SU-DHL-6 (cell line): ENCODE measurements around the gene TTLL11.

ENCODE experiments used
- H2AFZ ChIP-seq: fragments of 200-600 bp; sonication (generic); 2 replicates; pipeline ENCODE4 v1.6.1; 2014; ENCODE audit warnings: low read depth, mild to moderate bottlenecking, moderate library complexity, mixed read lengths, antibody characterized with exemption, low read length; ENCODE audit not compliant: severe bottlenecking
- H3F3A ChIP-seq: fragments of 200-600 bp; shearing (Covaris generic); 2 replicates; pipeline ENCODE4 v1.6.0; 2016; ENCODE audit warnings: antibody characterized with exemption, mild to moderate bottlenecking; ENCODE audit not compliant: insufficient read depth
- H3K27ac ChIP-seq: fragments of 200-600 bp; sonication (generic); 2 replicates; pipeline ENCODE4 v1.5.1; 2016; ENCODE audit warnings: low read depth, mild to moderate bottlenecking, low read length, moderate library complexity, mixed read lengths
- H3K27me3 ChIP-seq: fragments of 200-600 bp; sonication (generic), shearing (Covaris generic); 2 replicates; pipeline ENCODE4 v1.6.0; 2014; ENCODE audit warnings: mild to moderate bottlenecking, low read length
- H3K36me3 ChIP-seq: fragments of 200-600 bp; sonication (generic); 2 replicates; pipeline ENCODE4 v1.6.1; 2014; ENCODE audit warnings: mild to moderate bottlenecking, low read length, mixed read lengths
- H3K4me2 ChIP-seq: fragments of 300-600, 200-600 bp; shearing (Covaris generic), sonication (generic); 2 replicates; pipeline ENCODE4 v1.6.0; 2014; ENCODE audit warnings: low read length, low read depth, mild to moderate bottlenecking; ENCODE audit not compliant: poor library complexity, severe bottlenecking
- H3K4me3 ChIP-seq: fragments of 200-600 bp; sonication (generic); 2 replicates; pipeline ENCODE4 v1.5.1; 2014; ENCODE audit warnings: antibody characterized with exemption, low read length, mild to moderate bottlenecking, mixed read lengths; ENCODE audit not compliant: insufficient read depth, poor library complexity, severe bottlenecking
- H3K79me2 ChIP-seq: fragments of 200-600 bp; sonication (generic); 2 replicates; pipeline ENCODE4 v1.6.1; 2014; ENCODE audit warnings: mild to moderate bottlenecking, low read length, moderate library complexity; ENCODE audit not compliant: insufficient read depth
- H3K9ac ChIP-seq: fragments of 200-600 bp; sonication (generic); 2 replicates; pipeline ENCODE4 v1.7.0; 2014; ENCODE audit warnings: mild to moderate bottlenecking, low read length
- H3K9me2 ChIP-seq: fragments of 200-600 bp; sonication (generic); replicated peaks from 2 replicates; pipeline ENCODE4 v1.6.1; 2014; ENCODE audit warnings: low read length; ENCODE audit not compliant: insufficient read depth
- H3K9me3 ChIP-seq: fragments of 200-600 bp; sonication (generic); 2 replicates; pipeline ENCODE4 v1.6.1; 2014; ENCODE audit warnings: low read length, mixed read lengths; ENCODE audit not compliant: insufficient read depth
- H4K20me1 ChIP-seq: fragments of 200-600 bp; sonication (generic); 2 replicates; pipeline ENCODE4 v1.6.1; 2014; ENCODE audit warnings: low read depth, mild to moderate bottlenecking, antibody characterized with exemption, low read length, moderate library complexity, mixed read lengths
- EZH2phosphoT487 ChIP-seq: fragments of 200-600 bp; sonication (generic), shearing (Covaris generic); conservative IDR thresholded peaks from 2 replicates; pipeline ENCODE4 v1.6.1; 2018; ENCODE audit warnings: mild to moderate bottlenecking, antibody characterized with exemption, low read length, moderate library complexity, mixed read lengths
- TF ChIP-seq, protein P1 (sequence below): fragments of 200-600 bp; sonication (generic); IDR thresholded peaks from one replicate; pipeline ENCODE4 v1.5.1; 2017; ENCODE audit warnings: antibody characterized with exemption, mild to moderate bottlenecking, low read length, moderate library complexity; ENCODE audit not compliant: insufficient read depth, poor library complexity, severe bottlenecking

The TTLL11 gene

DNA sequence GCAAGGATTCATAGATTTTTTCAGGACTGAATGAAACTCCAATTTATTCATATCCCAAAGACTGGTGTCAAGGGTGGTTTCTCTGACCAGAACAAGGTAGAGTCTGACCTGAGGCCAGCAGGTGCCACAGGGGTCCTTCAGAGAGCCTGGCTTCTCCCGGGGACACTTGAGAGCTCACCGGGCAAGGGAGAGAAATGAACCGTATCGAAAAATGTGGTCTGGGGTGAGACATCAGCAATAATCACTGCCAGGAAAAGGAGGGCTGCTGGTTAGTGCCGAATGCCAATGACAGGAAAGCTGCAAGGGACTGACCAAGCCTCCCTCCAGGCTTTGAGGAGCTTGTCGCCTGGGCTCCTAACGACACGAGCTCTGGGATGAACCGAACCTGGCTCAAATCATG is 142.7 kb downstream of the TTLL11 start:
- no peaks in the 10 kb centered on the region for H3K9me2 ChIP-seq
- no peak overlapping the region for H3K4me2 ChIP-seq
- no peak overlapping the region for H3K4me3 ChIP-seq
- no peak overlapping the region for H3K9ac ChIP-seq
- TF ChIP-seq, protein P1, sequence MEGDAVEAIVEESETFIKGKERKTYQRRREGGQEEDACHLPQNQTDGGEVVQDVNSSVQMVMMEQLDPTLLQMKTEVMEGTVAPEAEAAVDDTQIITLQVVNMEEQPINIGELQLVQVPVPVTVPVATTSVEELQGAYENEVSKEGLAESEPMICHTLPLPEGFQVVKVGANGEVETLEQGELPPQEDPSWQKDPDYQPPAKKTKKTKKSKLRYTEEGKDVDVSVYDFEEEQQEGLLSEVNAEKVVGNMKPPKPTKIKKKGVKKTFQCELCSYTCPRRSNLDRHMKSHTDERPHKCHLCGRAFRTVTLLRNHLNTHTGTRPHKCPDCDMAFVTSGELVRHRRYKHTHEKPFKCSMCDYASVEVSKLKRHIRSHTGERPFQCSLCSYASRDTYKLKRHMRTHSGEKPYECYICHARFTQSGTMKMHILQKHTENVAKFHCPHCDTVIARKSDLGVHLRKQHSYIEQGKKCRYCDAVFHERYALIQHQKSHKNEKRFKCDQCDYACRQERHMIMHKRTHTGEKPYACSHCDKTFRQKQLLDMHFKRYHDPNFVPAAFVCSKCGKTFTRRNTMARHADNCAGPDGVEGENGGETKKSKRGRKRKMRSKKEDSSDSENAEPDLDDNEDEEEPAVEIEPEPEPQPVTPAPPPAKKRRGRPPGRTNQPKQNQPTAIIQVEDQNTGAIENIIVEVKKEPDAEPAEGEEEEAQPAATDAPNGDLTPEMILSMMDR, result no peak
- TF ChIP-seq EZH2phosphoT487, result no peak
- no peaks in the 10 kb centered on the region for H3K36me3 ChIP-seq
- no peak overlapping the region for H3K27ac ChIP-seq
- H3K27me3 ChIP-seq, result no peaks in the 10 kb centered on the region
- H3F3A ChIP-seq, result peaks cover 11% of the 10 kb centered on the region
- H3K9me3 ChIP-seq, result no peaks in the 10 kb centered on the region
- no peak overlapping the region for H2AFZ ChIP-seq
- H4K20me1 ChIP-seq, result no peaks in the 10 kb centered on the region
- H3K79me2 ChIP-seq, result no peaks in the 10 kb centered on the region

DNA sequence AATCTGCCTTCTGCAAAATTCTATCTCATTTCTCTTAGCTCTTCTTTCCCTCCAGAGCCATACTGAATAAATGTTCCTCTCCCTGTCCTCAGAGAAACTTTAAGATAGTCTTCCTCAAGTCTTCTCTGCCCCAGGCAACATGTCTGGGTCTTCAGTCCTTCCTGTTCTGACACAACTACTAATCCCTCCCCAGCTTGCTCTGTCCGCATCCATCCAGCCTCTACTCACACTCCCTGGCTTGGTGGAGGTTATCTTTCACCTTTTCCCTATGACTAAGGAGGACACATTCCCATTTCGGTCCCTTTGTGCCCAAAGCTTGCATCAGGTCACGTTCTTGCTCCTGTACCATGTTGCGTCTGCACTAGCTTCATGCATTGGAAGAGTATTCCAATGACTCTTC is 143.3 kb downstream of the TTLL11 start:
- no peak for TF ChIP-seq EZH2phosphoT487
- TF ChIP-seq, protein P1, result no peak
- H3K36me3 ChIP-seq, result no peaks in the 10 kb centered on the region
- H4K20me1 ChIP-seq, result no peaks in the 10 kb centered on the region
- H2AFZ ChIP-seq, result no peak overlapping the region
- H3K4me3 ChIP-seq, result no peak overlapping the region
- peaks cover 17% of the 10 kb centered on the region for H3F3A ChIP-seq
- H3K9me3 ChIP-seq, result no peaks in the 10 kb centered on the region
- H3K79me2 ChIP-seq, result no peaks in the 10 kb centered on the region
- H3K9ac ChIP-seq, result no peak overlapping the region
- no peaks in the 10 kb centered on the region for H3K9me2 ChIP-seq
- no peaks in the 10 kb centered on the region for H3K27me3 ChIP-seq
- H3K27ac ChIP-seq, result no peak overlapping the region
- H3K4me2 ChIP-seq, result no peak overlapping the region

DNA sequence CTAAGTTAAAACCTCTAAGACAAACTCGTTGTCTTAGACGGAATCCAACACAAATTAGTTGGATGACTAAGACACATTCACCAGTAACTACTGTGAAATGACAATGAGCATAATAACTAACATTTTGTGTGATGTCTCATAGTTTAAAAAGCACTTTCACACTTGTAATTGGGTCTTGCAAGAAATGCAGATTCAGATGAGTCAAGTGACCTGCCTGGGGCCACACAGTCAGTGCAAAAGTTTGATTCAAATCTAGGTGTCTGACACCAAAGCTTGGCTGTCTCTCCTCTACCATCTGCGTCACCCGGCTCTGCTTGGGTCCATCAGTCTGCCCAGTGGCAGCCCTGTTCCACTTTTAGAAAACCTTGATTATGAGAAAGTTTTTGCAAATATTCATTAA is 143.7 kb downstream of the TTLL11 start:
- H2AFZ ChIP-seq, result no peak overlapping the region
- no peak overlapping the region for H3K9ac ChIP-seq
- H3F3A ChIP-seq, result peaks cover 21% of the 10 kb centered on the region
- no peak overlapping the region for H3K4me3 ChIP-seq
- H3K79me2 ChIP-seq, result no peaks in the 10 kb centered on the region
- no peaks in the 10 kb centered on the region for H3K36me3 ChIP-seq
- H4K20me1 ChIP-seq, result no peaks in the 10 kb centered on the region
- H3K9me3 ChIP-seq, result no peaks in the 10 kb centered on the region
- no peaks in the 10 kb centered on the region for H3K27me3 ChIP-seq
- no peak overlapping the region for H3K27ac ChIP-seq
- no peak overlapping the region for H3K4me2 ChIP-seq
- no peaks in the 10 kb centered on the region for H3K9me2 ChIP-seq
- TF ChIP-seq, protein P1, result no peak
- no peak for TF ChIP-seq EZH2phosphoT487
